ENCODE measurements around the gene NDUFA13.

Gene NDUFA13

DNA sequence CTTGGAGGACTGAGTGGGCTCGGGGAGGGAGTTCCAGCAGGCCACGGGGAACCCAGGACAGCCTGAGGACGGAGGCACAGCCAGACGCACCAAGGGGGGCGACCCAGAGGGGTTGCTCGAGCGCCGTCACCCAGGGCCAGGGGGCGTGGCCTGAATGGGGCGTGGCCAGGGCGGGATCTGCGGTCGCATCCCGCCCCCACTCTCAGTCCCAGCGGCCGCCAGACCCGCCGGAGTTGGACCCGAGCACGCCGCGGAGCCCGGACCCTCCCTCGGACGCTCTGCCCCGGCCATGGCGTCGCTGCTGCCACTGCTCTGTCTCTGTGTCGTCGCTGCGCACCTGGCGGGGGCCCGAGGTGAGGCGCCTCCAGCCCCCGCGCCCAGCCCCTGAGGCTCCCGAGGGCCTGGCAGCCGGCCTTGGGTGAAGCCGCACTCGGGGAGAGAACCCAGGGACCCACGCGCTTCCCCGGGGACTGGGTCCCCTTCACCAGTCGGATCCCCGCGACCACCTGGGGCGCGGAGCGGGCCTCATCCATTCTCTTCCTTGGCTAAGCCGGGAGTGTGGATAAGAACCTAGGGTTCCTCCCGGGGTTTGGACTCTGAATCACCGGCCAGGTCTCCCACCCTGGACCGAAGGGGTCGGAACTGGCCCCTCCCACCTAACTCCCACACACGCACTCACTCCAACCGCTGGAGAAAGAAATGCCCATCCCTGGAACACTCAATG lies 22.2 kb downstream of the NDUFA13 start, which contains the start of gene CILP2:
TSS of gene CILP2 (plus strand) at position 205 of the 724 bp plus-strand sequence. CDS start at position 290, 85 bp downstream.
- Histone ChIP-seq H3K9ac (no peak within 1 kb of the TSS), H3K9me3 (no peaks in the 10 kb centered on the region), H3K27ac (no peak within 1 kb of the TSS), H3K4me2 (peak within 1 kb of the TSS; percentile 54), H3K4me1 (peaks cover 32% of the 10 kb centered on the region), H3K4me3 (peak within 1 kb of the TSS; percentile 56), H3K27me3 (peaks cover 35% of the 10 kb centered on the region), H4K20me1 (no peaks in the 10 kb centered on the region), H3K36me3 (peaks cover 14% of the 10 kb centered on the region; the same call in 1 of the 2 replicates)
- TF ChIP-seq Cebpa-rat (IDR thresholded peaks at IDR 0.05): no peak

- Histone ChIP-seq H3K27me3 (peaks cover 35% of the 10 kb centered on the region), H4K20me1 (no peaks in the 10 kb centered on the region), H3K9ac (no peak overlapping the region), H3K4me2 (peak overlapping the region; percentile 54), H3K4me1 (peaks cover 26% of the 10 kb centered on the region), H3K36me3 (peaks cover 14% of the 10 kb centered on the region; the same call in 1 of the 2 replicates), H3K4me3 (no peak overlapping the region), H3K27ac (no peak overlapping the region), H3K9me3 (no peaks in the 10 kb centered on the region)
- TF ChIP-seq Cebpa-rat (IDR thresholded peaks at IDR 0.05): no peak
Measured at GRCh38 chr19:19538785-19539166, 22.8 kb downstream of the NDUFA13 start.

DNA sequence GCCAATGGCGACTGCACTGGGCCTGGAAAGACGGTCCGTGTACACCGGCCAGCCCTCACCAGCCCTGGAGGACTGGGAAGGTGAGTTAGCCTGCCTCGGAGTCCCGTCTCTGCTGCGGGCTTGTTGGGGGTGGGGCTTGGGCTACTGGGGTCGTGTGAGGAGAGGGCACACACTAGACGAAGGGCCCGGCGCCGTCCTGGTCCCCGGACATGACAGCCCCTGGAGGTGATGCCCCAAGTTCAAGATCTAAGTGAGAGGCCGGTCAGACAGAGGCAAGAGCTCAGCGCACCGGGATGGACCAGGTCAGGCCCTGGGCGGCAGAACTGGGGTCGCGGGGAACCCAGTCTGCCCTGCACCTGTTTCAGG lies 23.7 kb downstream of the NDUFA13 start:
- no peaks in the 10 kb centered on the region for H4K20me1 ChIP-seq
- H3K9me3 ChIP-seq: no peaks in the 10 kb centered on the region
- no peak overlapping the region for H3K4me3 ChIP-seq
- peaks cover 21% of the 10 kb centered on the region for H3K4me1 ChIP-seq
- no peak overlapping the region for H3K27ac ChIP-seq
- peaks cover 14% of the 10 kb centered on the region; the same call in 1 of the 2 replicates for H3K36me3 ChIP-seq
- no peak for TF ChIP-seq Cebpa-rat (IDR thresholded peaks at IDR 0.05)
- no peak overlapping the region for H3K4me2 ChIP-seq
- H3K9ac ChIP-seq: no peak overlapping the region
- H3K27me3 ChIP-seq: peaks cover 35% of the 10 kb centered on the region

- Histone ChIP-seq H3K4me1 (peaks cover 21% of the 10 kb centered on the region), H3K9me3 (no peaks in the 10 kb centered on the region), H3K9ac (no peak overlapping the region), H4K20me1 (no peaks in the 10 kb centered on the region), H3K27ac (no peak overlapping the region), H3K36me3 (peaks cover 10% of the 10 kb centered on the region; the same call in 1 of the 2 replicates), H3K4me3 (no peak overlapping the region), H3K27me3 (peaks cover 35% of the 10 kb centered on the region), H3K4me2 (no peak overlapping the region)
- TF ChIP-seq Cebpa-rat (IDR thresholded peaks at IDR 0.05): no peak
Measured at GRCh38 chr19:19540064-19540714, 24.2 kb downstream of the NDUFA13 start.

DNA sequence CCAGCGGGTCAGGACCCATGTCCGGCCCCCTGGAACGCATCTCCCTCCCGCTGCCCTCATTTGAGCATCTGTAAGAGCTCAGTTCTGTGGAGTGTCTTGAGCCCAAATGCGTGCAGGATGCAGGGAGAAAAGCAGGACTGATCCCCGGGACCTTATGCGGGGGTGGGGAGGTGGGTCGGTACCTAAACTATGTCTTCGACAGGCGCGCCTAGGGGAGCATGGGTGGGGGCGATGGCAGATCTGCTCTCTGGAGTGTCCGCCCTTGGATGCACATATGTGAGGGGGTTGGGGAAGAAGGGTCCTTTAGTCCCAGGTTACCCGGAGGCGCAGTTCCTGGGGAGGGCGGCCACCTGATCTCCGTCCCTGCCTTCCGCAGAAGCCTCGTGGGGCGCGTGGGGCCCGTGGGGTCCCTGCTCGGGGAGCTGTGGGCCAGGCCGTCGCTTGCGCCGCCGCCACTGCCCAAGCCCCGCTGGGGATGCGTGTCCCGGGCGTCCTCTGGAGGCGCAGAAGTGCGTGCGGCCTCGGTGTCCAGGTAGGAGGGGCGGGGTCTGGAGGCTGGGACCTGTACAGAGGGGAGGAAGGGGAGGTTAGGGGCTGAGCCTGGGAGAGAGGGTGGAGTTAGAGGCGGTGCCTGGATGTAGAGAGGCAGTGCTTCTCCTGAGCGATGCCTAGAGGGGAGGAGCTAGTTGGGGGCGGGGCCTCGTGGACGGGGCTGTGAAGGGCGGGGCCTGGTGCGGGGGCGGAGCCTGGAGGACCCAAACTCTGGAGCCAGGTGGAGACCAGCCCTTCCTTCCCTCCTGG lies 24.9 kb downstream of the NDUFA13 start:
- H3K4me3 ChIP-seq: no peak overlapping the region
- H3K27me3 ChIP-seq: peaks cover 35% of the 10 kb centered on the region
- no peak overlapping the region for H3K4me2 ChIP-seq
- peaks cover 3% of the 10 kb centered on the region; the same call in 1 of the 2 replicates for H3K36me3 ChIP-seq
- no peak for TF ChIP-seq Cebpa-rat (IDR thresholded peaks at IDR 0.05)
- H3K9me3 ChIP-seq: no peaks in the 10 kb centered on the region
- H3K9ac ChIP-seq: no peak overlapping the region
- no peaks in the 10 kb centered on the region for H4K20me1 ChIP-seq
- H3K4me1 ChIP-seq: peaks cover 21% of the 10 kb centered on the region
- no peak overlapping the region for H3K27ac ChIP-seq

- Histone ChIP-seq H4K20me1 (no peaks in the 10 kb centered on the region), H3K4me3 (no peak overlapping the region), H3K27me3 (peaks cover 35% of the 10 kb centered on the region), H3K9me3 (no peaks in the 10 kb centered on the region), H3K4me1 (peaks cover 27% of the 10 kb centered on the region), H3K9ac (no peak overlapping the region), H3K36me3 (no peaks in the 10 kb centered on the region), H3K4me2 (no peak overlapping the region), H3K27ac (no peak overlapping the region)
- no peak for TF ChIP-seq Cebpa-rat (IDR thresholded peaks at IDR 0.05)
Measured at GRCh38 chr19:19541616-19542015, 25.6 kb downstream of the NDUFA13 start.

- no peaks in the 10 kb centered on the region for H3K36me3 ChIP-seq
- H3K9ac ChIP-seq: no peak overlapping the region
- H3K27ac ChIP-seq: no peak overlapping the region
- H3K4me1 ChIP-seq: peaks cover 27% of the 10 kb centered on the region
- no peak for TF ChIP-seq Cebpa-rat (IDR thresholded peaks at IDR 0.05)
- no peaks in the 10 kb centered on the region for H3K9me3 ChIP-seq
- peaks cover 27% of the 10 kb centered on the region for H3K27me3 ChIP-seq
- no peak overlapping the region for H3K4me2 ChIP-seq
- H3K4me3 ChIP-seq: no peak overlapping the region
- H4K20me1 ChIP-seq: no peaks in the 10 kb centered on the region
Measured at GRCh38 chr19:19542507-19542906, 26.5 kb downstream of the NDUFA13 start.

- Histone ChIP-seq H3K9ac (no peak overlapping the region), H3K27me3 (peaks cover 21% of the 10 kb centered on the region), H3K4me3 (no peak overlapping the region), H3K27ac (no peak overlapping the region), H4K20me1 (no peaks in the 10 kb centered on the region), H3K4me1 (peaks cover 23% of the 10 kb centered on the region), H3K9me3 (no peaks in the 10 kb centered on the region), H3K36me3 (no peaks in the 10 kb centered on the region), H3K4me2 (no peak overlapping the region)
- TF ChIP-seq Cebpa-rat (IDR thresholded peaks at IDR 0.05): no peak
Measured at GRCh38 chr19:19543101-19543500, 27.1 kb downstream of the NDUFA13 start.

DNA sequence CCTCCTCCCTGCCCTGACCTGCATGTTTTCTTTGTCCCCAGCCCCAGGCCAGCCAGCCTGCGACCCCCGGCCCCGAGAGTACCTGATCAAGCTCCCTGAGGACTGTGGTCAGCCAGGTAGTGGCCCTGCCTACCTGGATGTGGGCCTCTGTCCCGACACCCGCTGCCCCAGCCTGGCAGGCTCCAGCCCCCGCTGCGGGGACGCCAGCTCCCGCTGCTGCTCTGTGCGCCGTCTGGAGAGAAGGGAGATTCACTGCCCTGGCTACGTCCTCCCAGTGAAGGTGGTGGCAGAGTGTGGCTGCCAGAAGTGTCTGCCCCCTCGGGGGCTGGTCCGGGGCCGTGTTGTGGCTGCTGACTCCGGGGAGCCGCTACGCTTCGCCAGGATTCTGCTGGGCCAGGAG lies 27.6 kb downstream of the NDUFA13 start:
- Histone ChIP-seq H3K4me1 (peaks cover 18% of the 10 kb centered on the region), H3K4me2 (no peak overlapping the region), H3K27ac (no peak overlapping the region), H3K4me3 (no peak overlapping the region), H3K27me3 (peaks cover 15% of the 10 kb centered on the region), H3K9me3 (no peaks in the 10 kb centered on the region), H3K9ac (no peak overlapping the region), H3K36me3 (no peaks in the 10 kb centered on the region), H4K20me1 (no peaks in the 10 kb centered on the region)
- TF ChIP-seq Cebpa-rat (IDR thresholded peaks at IDR 0.05): no peak
